Activated CD8-positive, alpha-beta memory T cell treated with anti-CD3 and anti-CD28 coated beads, Interleukin-2, amount 10 ng/mL, durations not matched to agents 7 days and 5 days (primary cell): Measurements from ENCODE around the gene IL1B. TPM values are rescaled to one million over a fixed set of nuclear protein-coding genes. Genes with fewer than 3 reads are reported as not detected.
"Not testable (repeated sequence)": the region's sequence is repeated elsewhere in the genome, so short reads cannot be mapped to it uniquely, and the experiment has no call there.

ENCODE experiments used
- ATAC-seq: fragments of 150-1000 bp; cut with Tn5 transposase; one replicate; pipeline ENCODE4 v1.10.0; 2021; ENCODE audit warnings: moderate library complexity
- CTCF ChIA-PET: fragments of 350-600 bp; sonication (Branson Sonifier 250); formaldehyde crosslinking; loops from one replicate; lab custom pipeline; 2021; ENCODE audit warnings: antibody characterized with exemption; lab: Charles Lee
- DNase-seq: peaks from one replicate; pipeline ENCODE4 v3.0.0-alpha.2; 2020
- H3K27ac Mint-ChIP-seq: one replicate; pipeline ENCODE4 v1.8.0; 2021; ENCODE audit warnings: mild to moderate bottlenecking, mixed read lengths
- H3K27me3 Mint-ChIP-seq: one replicate; pipeline ENCODE4 v1.8.0; 2021; ENCODE audit warnings: mixed read lengths
- H3K36me3 Mint-ChIP-seq: one replicate; pipeline ENCODE4 v1.8.0; 2021; ENCODE audit warnings: mild to moderate bottlenecking, mixed read lengths
- H3K4me1 Mint-ChIP-seq: one replicate; pipeline ENCODE4 v1.8.0; 2021; ENCODE audit warnings: mixed read lengths
- H3K4me3 Mint-ChIP-seq: one replicate; pipeline ENCODE4 v1.8.0; 2021; ENCODE audit warnings: mild to moderate bottlenecking, moderate library complexity, mixed read lengths
- H3K9me3 Mint-ChIP-seq: one replicate; pipeline ENCODE4 v1.8.0; 2022; ENCODE audit warnings: low read depth, mixed read lengths
- total RNA-seq, 2 experiments: library from RNA; stranded (reverse); gene quantifications; one replicate each; pipeline ENCODE4 v1.2.3, GENCODE V29; 2021

IL1B gene
- total RNA-seq, 2 experiments from 2014 or later: 0.14 TPM; not detected in 1

GRCh38 chr2:112843288-112843687 is 6.7 kb upstream of the IL1B start:
- DNase-seq: no peak
- H3K9me3 Mint-ChIP-seq: no peaks in the 10 kb centered on the region
- no peak overlapping the region for H3K4me3 Mint-ChIP-seq
- H3K4me1 Mint-ChIP-seq: peaks cover 11% of the 10 kb centered on the region
- CTCF ChIA-PET: interaction anchor here (1.3 kb wide), 1 partner anchor 31 kb away, joined by 3 read pairs; no protein-coding TSS in a partner anchor
- peaks cover 45% of the 10 kb centered on the region for H3K27me3 Mint-ChIP-seq
- H3K27ac Mint-ChIP-seq: no peak overlapping the region
- H3K36me3 Mint-ChIP-seq: no peaks in the 10 kb centered on the region
- no peak for ATAC-seq

GRCh38 chr2:112841295-112842044 is 4.9 kb upstream of the IL1B start:
- no peak for DNase-seq
- no peak for ATAC-seq
- Mint-ChIP-seq H3K27me3 (peaks cover 48% of the 10 kb centered on the region), H3K9me3 (no peaks in the 10 kb centered on the region), H3K36me3 (no peaks in the 10 kb centered on the region), H3K4me1 (peaks cover 11% of the 10 kb centered on the region), H3K27ac (no peak overlapping the region), H3K4me3 (no peak overlapping the region)
- CTCF ChIA-PET: interaction anchor here (1.0 kb wide), 1 partner anchor 60 kb away, joined by 3 read pairs; no protein-coding TSS in a partner anchor

- ATAC-seq (no peak), DNase-seq (no peak)
- CTCF ChIA-PET: no interaction called here
- Mint-ChIP-seq H3K27ac (no peak overlapping the region), H3K4me3 (no peak overlapping the region), H3K9me3 (no peaks in the 10 kb centered on the region), H3K36me3 (no peaks in the 10 kb centered on the region), H3K4me1 (peaks cover 11% of the 10 kb centered on the region), H3K27me3 (peaks cover 49% of the 10 kb centered on the region)
Measured at GRCh38 chr2:112840068-112840445, 3.5 kb upstream of the IL1B start.

- H3K4me3 Mint-ChIP-seq: no peak overlapping the region
- H3K9me3 Mint-ChIP-seq: no peaks in the 10 kb centered on the region
- no peaks in the 10 kb centered on the region for H3K36me3 Mint-ChIP-seq
- CTCF ChIA-PET: no interaction called here
- ATAC-seq (no peak), DNase-seq (no peak)
- peaks cover 11% of the 10 kb centered on the region for H3K4me1 Mint-ChIP-seq
- H3K27me3 Mint-ChIP-seq: peaks cover 49% of the 10 kb centered on the region
- no peak overlapping the region for H3K27ac Mint-ChIP-seq
Measured at GRCh38 chr2:112839407-112840067, 3.0 kb upstream of the IL1B start.

- Mint-ChIP-seq H3K27ac (no peak overlapping the region), H3K4me1 (peaks cover 11% of the 10 kb centered on the region), H3K4me3 (no peak overlapping the region), H3K36me3 (no peaks in the 10 kb centered on the region), H3K9me3 (no peaks in the 10 kb centered on the region), H3K27me3 (peaks cover 38% of the 10 kb centered on the region)
- ATAC-seq (no peak), DNase-seq (no peak)
- CTCF ChIA-PET: interaction anchor here (1.6 kb wide), 1 partner anchor 110 kb away, joined by 3 read pairs; no protein-coding TSS in a partner anchor
Measured at GRCh38 chr2:112836163-112836560, 417 bp downstream of the IL1B start.

GRCh38 chr2:112835536-112836162 is 930 bp downstream of the IL1B start:
- Mint-ChIP-seq H3K9me3 (no peaks in the 10 kb centered on the region), H3K4me3 (no peak overlapping the region), H3K27ac (no peak overlapping the region), H3K27me3 (peaks cover 36% of the 10 kb centered on the region), H3K4me1 (peaks cover 11% of the 10 kb centered on the region), H3K36me3 (no peaks in the 10 kb centered on the region)
- ATAC-seq (no peak), DNase-seq (no peak)
- CTCF ChIA-PET: interaction anchor here (1.0 kb wide), 1 partner anchor 86 kb away, joined by 4 read pairs; no protein-coding TSS in a partner anchor

GRCh38 chr2:112835061-112835501 is 1.5 kb downstream of the IL1B start:
- DNase-seq (no peak), ATAC-seq (no peak)
- H3K36me3 Mint-ChIP-seq: no peaks in the 10 kb centered on the region
- H3K9me3 Mint-ChIP-seq: no peaks in the 10 kb centered on the region
- peaks cover 32% of the 10 kb centered on the region for H3K27me3 Mint-ChIP-seq
- CTCF ChIA-PET: interaction anchor here (0.8 to 1.2 kb wide), 3 partner anchors 27 to 86 kb away, joined by 3 to 5 read pairs (median 4); no protein-coding TSS in a partner anchor
- peaks cover 11% of the 10 kb centered on the region for H3K4me1 Mint-ChIP-seq
- no peak overlapping the region for H3K4me3 Mint-ChIP-seq
- H3K27ac Mint-ChIP-seq: no peak overlapping the region

- CTCF ChIA-PET: interaction anchor here (0.6 to 1.2 kb wide), 4 partner anchors 27 to 145 kb away, joined by 3 to 5 read pairs (median 4); no protein-coding TSS in a partner anchor
- no peaks in the 10 kb centered on the region for H3K36me3 Mint-ChIP-seq
- DNase-seq: no peak
- H3K27ac Mint-ChIP-seq: no peak overlapping the region
- ATAC-seq: no peak
- no peaks in the 10 kb centered on the region for H3K9me3 Mint-ChIP-seq
- peaks cover 30% of the 10 kb centered on the region for H3K27me3 Mint-ChIP-seq
- peaks cover 8% of the 10 kb centered on the region for H3K4me1 Mint-ChIP-seq
- H3K4me3 Mint-ChIP-seq: no peak overlapping the region
Measured at GRCh38 chr2:112834396-112835037, 2.1 kb downstream of the IL1B start.

GRCh38 chr2:112833976-112834375 is 2.6 kb downstream of the IL1B start:
- Mint-ChIP-seq H3K27ac (no peak overlapping the region), H3K36me3 (peaks cover 2% of the 10 kb centered on the region), H3K4me3 (no peak overlapping the region), H3K4me1 (peaks cover 6% of the 10 kb centered on the region), H3K9me3 (no peaks in the 10 kb centered on the region), H3K27me3 (peaks cover 32% of the 10 kb centered on the region)
- DNase-seq (no peak), ATAC-seq (no peak)
- CTCF ChIA-PET: interaction anchor here (0.6 to 1.2 kb wide), 2 partner anchors 51 to 146 kb away, joined by 3 to 5 read pairs; no protein-coding TSS in a partner anchor

GRCh38 chr2:112833639-112833931 is 3.0 kb downstream of the IL1B start:
- DNase-seq, H3K27ac Mint-ChIP-seq, H3K4me1 Mint-ChIP-seq, CTCF ChIA-PET, H3K4me3 Mint-ChIP-seq, ATAC-seq, H3K9me3 Mint-ChIP-seq, H3K36me3 Mint-ChIP-seq: not testable (repeated sequence)
- peaks cover 29% of the 10 kb centered on the region for H3K27me3 Mint-ChIP-seq

- Mint-ChIP-seq H3K9me3 (no peaks in the 10 kb centered on the region), H3K27ac (no peak overlapping the region), H3K4me1 (peaks cover 7% of the 10 kb centered on the region), H3K4me3 (no peak overlapping the region), H3K27me3 (peaks cover 30% of the 10 kb centered on the region), H3K36me3 (peaks cover 2% of the 10 kb centered on the region)
- CTCF ChIA-PET: no interaction called here
- no peak for ATAC-seq
- DNase-seq: no peak
Measured at GRCh38 chr2:112832841-112833638, 3.5 kb downstream of the IL1B start.

GRCh38 chr2:112831946-112832840 is 4.4 kb downstream of the IL1B start:
- Mint-ChIP-seq H3K27ac (no peak overlapping the region), H3K27me3 (peaks cover 25% of the 10 kb centered on the region), H3K9me3 (no peaks in the 10 kb centered on the region), H3K4me1 (peaks cover 7% of the 10 kb centered on the region), H3K36me3 (peaks cover 2% of the 10 kb centered on the region), H3K4me3 (no peak overlapping the region)
- ATAC-seq (no peak), DNase-seq (no peak)
- CTCF ChIA-PET: no interaction called here
